Brain microvascular endothelial cell (primary cell): Measurements from ENCODE around the gene SOBP.

ENCODE experiments used
- DNase-seq: peaks from one replicate; pipeline ENCODE4 v3.0.0-alpha.2; 2020
- H3K27ac ChIP-seq: fragments of 250-450 bp; sonication (Bioruptor Pico); 2 replicates; pipeline ENCODE4 v1.5.1; 2020; ENCODE audit warnings: mild to moderate bottlenecking, moderate library complexity
- H3K27me3 ChIP-seq: fragments of 250-450 bp; sonication (Bioruptor Pico); replicated peaks from 2 replicates; pipeline ENCODE4 v1.5.1; 2020; ENCODE audit warnings: mild to moderate bottlenecking
- H3K36me3 ChIP-seq: fragments of 250-450 bp; sonication (Bioruptor Pico); replicated peaks from 2 replicates; pipeline ENCODE4 v1.5.1; 2020; ENCODE audit warnings: mild to moderate bottlenecking
- H3K4me3 ChIP-seq: 2 replicates; pipeline ENCODE4 v1.5.1; 2011; ENCODE audit warnings: low read depth, mild to moderate bottlenecking, control low read depth, low read length, moderate library complexity
- in situ Hi-C: cut with HindIII; loops from 2 replicates; pipeline ENCODE4 v1.10.0; 2017; ENCODE audit warnings: low sequenced_read_pairs, low pct_ligation_motif_present
- TF ChIP-seq, protein P1 (sequence below): IDR thresholded peaks from 2 replicates; pipeline ENCODE4 v1.5.1; 2011; ENCODE audit warnings: low read depth, mild to moderate bottlenecking, moderate library complexity, low read length, control low read depth, inconsistent platforms; ENCODE audit errors: missing control alignments

Gene SOBP

DNA sequence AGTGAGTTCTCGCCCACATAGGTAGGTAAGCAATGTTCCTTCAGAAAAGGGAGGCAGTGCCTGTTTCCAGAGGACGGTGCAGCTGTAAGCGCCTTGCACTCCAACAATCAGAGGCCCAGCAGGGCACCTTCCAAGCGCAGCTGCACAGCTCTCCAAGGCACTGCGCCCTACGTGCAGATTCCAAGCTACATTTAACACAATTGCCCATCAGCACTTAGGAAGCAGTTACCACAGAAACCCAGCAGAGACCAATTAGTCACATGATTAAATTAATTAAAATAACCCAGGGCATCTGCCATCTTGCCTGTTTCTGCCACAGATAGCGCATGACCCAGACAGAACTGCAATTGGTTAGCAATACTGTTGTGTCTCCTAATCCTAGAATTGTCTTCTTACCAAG lies 65.5 kb downstream of the SOBP start:
- H3K36me3 ChIP-seq = no peaks in the 10 kb centered on the region
- no peak overlapping the region for H3K27ac ChIP-seq
- TF ChIP-seq, protein P1, sequence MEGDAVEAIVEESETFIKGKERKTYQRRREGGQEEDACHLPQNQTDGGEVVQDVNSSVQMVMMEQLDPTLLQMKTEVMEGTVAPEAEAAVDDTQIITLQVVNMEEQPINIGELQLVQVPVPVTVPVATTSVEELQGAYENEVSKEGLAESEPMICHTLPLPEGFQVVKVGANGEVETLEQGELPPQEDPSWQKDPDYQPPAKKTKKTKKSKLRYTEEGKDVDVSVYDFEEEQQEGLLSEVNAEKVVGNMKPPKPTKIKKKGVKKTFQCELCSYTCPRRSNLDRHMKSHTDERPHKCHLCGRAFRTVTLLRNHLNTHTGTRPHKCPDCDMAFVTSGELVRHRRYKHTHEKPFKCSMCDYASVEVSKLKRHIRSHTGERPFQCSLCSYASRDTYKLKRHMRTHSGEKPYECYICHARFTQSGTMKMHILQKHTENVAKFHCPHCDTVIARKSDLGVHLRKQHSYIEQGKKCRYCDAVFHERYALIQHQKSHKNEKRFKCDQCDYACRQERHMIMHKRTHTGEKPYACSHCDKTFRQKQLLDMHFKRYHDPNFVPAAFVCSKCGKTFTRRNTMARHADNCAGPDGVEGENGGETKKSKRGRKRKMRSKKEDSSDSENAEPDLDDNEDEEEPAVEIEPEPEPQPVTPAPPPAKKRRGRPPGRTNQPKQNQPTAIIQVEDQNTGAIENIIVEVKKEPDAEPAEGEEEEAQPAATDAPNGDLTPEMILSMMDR = no peak
- no peak overlapping the region for H3K4me3 ChIP-seq
- no peak for DNase-seq
- in situ Hi-C loops = no loop called here
- no peaks in the 10 kb centered on the region for H3K27me3 ChIP-seq

- Histone ChIP-seq H3K36me3 (no peaks in the 10 kb centered on the region), H3K27me3 (no peaks in the 10 kb centered on the region), H3K4me3 (no peak overlapping the region), H3K27ac (no peak overlapping the region)
- in situ Hi-C loops = no loop called here
- TF ChIP-seq, protein P1 = no peak
- no peak for DNase-seq
Observed at GRCh38 chr6:107556082-107556481, 66.2 kb downstream of the SOBP start.

DNA sequence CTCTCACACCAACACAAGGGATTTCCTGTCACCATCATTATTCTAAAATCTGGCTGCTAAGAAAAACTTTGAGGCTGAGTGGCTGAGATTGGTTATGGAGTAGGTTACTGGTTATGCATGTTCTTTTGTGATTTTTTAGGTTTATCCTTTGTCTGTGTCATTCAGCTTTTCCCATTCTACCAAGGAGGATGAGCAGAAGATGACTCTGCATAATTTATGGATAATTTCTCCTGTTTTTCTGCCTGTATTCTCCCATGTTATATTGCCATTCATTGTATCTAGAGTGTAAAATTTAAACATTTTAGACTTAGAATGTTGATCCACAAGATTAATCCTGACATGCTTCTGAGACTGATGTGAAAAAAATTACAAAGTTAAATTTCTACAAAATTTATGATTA lies 67.8 kb downstream of the SOBP start:
- in situ Hi-C loops = no loop called here
- TF ChIP-seq, protein P1 = no peak
- Histone ChIP-seq H3K27me3 (no peaks in the 10 kb centered on the region), H3K36me3 (no peaks in the 10 kb centered on the region), H3K4me3 (no peak overlapping the region), H3K27ac (no peak overlapping the region)
- no peak for DNase-seq

DNA sequence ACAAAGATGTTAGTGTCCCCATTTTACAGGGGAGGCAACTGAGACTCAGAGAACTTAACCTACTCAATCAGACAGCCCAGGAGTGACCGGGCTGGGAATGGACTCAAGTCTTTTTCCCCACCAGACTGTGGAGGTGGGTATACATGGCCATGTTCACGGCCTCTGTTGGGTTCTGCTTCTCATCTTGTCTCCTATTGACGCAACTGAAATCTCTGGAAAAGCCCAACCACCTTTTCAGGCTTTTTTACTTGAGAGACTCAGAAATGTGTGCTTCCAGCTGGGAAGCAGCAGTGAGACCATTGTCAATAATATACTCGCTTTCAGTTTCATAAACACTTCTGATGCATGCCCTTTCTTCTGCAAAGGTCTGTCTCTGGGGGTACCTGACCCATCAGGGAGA lies 70.7 kb downstream of the SOBP start:
- H3K36me3 ChIP-seq = no peaks in the 10 kb centered on the region
- in situ Hi-C loops = no loop called here
- H3K4me3 ChIP-seq = no peak overlapping the region
- DNase-seq = peak; percentile 14
- no peak overlapping the region for H3K27ac ChIP-seq
- no peaks in the 10 kb centered on the region for H3K27me3 ChIP-seq
- TF ChIP-seq, protein P1 = no peak

- TF ChIP-seq, protein P1 = no peak
- no peaks in the 10 kb centered on the region for H3K36me3 ChIP-seq
- in situ Hi-C loops = no loop called here
- H3K27me3 ChIP-seq = no peaks in the 10 kb centered on the region
- H3K4me3 ChIP-seq = no peak overlapping the region
- DNase-seq = no peak
- H3K27ac ChIP-seq = no peak overlapping the region
Observed at GRCh38 chr6:107561306-107561705, 71.4 kb downstream of the SOBP start.
